CD4-positive, alpha-beta T cell treated with Interleukin-6 at 100 ng/mL for 8 hours (primary cell): ENCODE results near the gene AGXT2.
A peak's percentile ranks its signal among the peaks of the same experiment; 100 is the strongest.

ENCODE experiments used
- DNase-seq: peaks from one replicate; pipeline ENCODE4 v3.0.0-alpha.2; 2020; ENCODE audit warnings: mixed read lengths, low spot score

The AGXT2 gene

GRCh38 chr5:35047785-35048404 is at the start of gene AGXT2:
TSS of gene AGXT2 (minus strand) at chr5:35047949. CDS start at chr5:35047892, 57 bp downstream.
- no peak for DNase-seq

- DNase-seq: no peak
Measured at GRCh38 chr5:35096932-35097331, 49.2 kb upstream of the AGXT2 start.

- DNase-seq: no peak
Measured at GRCh38 chr5:35096216-35096615, 48.5 kb upstream of the AGXT2 start.

DNA sequence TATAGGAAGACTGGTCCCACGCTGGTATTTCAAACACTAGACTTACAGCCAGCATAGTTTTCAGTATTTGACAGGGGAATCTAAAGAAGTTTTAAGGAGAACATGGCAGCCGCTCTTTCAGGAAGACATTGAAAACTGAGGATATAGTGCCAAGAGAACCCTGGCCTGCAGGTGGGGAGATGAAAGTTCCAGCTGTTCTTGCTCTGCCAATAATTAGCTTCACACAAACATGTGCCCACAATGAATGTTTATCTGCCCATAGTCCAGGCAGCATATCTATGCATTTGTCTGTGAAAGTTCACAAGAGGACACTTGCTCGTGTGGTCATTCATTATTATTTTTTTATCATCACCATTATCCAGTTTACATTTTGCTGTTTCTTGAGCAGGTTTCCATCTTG is 47.6 kb upstream of the AGXT2 start:
- DNase-seq: no peak

DNA sequence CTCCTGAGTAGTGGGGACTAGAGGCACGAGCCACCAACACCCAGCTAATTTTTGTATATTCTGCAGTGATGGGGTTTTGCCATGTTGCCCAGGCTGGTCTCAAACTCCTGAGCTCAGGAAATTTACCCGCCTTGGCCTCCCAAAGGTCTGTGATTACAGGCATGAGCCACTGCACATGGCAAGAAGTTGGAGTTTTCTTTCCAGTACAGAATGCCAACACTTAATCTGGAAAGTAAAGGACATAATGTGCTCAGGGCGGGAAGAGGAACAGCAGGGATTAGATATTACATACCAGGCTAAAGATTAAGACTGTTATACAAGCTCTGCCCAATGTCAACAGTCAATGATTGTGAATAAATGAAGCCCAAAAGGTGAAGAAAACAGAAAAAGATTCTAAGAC is 47.2 kb upstream of the AGXT2 start:
- no peak for DNase-seq

GRCh38 chr5:35092703-35093102 is 45.0 kb upstream of the AGXT2 start:
- no peak for DNase-seq

- no peak for DNase-seq
Measured at GRCh38 chr5:35091704-35092103, 44.0 kb upstream of the AGXT2 start.

DNA sequence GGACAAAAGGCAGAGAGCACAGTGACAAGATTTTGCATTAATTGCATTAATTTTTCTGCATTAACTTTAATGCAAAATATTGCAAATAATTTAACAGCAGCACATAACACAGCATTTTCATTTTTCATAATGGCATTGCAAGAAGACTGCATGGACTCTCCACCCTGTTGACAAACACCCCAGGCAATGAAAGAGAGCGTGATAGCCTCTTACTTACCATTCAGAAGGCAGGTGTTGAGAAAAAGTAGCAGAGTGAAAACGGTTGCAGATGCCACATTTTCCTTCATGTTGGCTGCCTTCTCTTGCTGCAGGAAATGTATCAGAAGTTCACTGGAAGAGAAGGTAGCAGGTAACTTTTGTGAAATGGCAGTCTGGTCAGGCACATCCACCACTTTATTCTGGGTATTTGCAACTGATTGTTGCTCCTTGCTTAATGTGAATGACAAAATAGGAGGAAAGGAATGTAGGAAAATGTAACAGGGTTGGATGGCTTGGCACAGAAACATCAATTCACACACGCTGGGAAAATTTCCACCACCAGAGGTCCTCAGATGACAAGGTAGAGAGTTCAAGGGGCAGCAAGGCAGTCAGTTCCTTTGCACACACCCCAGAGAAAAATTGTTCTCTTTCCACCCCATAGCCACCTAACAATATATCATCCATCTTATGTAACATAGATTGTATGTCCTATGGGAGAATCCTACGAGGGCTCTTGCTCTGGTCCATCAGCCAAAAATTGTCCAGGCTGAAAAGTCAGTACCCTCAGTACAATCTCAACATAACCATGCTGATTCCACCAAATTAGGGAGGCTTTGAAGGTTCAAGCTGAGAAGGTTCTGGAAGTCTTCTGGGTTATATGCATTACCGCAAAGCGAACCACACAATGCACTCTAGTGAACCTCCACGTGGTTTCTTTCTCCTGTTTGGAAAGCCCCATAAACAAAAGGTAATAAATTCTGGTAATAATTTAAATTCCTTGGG is 41.9 kb upstream of the AGXT2 start:
- DNase-seq: peak; percentile 29

DNA sequence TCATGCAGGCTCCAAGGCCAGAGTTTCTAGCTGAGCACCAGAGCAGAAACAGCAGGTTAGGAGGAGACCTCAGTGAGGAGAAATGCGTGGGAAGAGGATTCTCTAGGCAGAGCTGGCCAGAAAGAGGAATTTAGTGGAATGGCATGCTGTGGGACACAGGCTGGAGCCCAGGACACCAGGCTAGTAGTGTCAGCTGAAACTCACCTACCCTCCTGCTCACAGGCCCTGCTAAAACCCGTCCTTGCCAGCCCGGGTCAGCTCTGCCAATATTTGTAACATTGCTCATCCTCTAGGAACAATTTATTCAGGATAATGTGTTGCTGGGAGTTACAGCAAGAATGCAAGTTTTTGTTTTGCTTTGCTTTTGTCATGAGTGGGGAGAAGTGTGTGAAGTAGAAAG is 40.2 kb upstream of the AGXT2 start:
- DNase-seq: no peak

- DNase-seq: no peak
Measured at GRCh38 chr5:35083150-35083549, 35.4 kb upstream of the AGXT2 start.

DNA sequence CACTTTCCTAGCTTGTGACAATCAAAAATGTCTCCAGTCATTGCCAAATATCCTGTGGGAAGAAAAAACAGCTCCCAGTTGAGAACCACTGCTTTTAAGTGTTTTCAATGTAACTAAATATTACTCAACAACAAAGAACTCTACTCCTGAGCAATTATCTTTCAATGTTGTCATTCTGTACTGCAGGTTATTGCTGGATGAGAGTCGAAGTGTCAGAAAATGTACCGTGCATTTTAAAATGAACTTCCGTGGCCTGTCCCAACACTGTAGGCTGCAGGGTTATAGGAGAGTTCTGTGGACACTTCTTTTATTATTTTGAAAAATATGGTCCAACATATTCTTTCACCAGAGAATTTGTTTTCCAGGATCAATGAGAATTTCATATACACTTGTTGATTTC is 34.8 kb upstream of the AGXT2 start:
- DNase-seq: no peak

DNA sequence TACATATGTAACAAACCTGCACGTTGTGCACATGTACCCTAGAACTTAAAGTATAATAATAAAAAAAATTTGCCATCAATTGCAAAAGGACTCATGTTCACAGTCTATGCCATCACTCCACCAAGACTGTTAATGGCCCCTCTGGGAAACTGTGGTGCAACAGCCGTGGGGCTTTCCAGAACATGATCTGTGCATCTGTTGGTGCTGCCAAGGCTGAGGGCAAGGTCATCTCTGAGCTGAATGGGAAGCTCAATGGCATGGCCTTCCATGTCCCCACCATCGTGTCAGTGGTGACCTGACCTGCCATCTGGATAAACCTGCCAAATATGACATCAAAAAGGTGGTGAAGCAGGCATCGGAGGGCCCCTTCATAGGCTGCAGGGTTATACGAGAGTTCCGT is 33.4 kb upstream of the AGXT2 start:
- no peak for DNase-seq

- no peak for DNase-seq
Measured at GRCh38 chr5:35073160-35073559, 25.4 kb upstream of the AGXT2 start.

GRCh38 chr5:35069188-35069587 is 21.4 kb upstream of the AGXT2 start:
- DNase-seq: no peak

DNA sequence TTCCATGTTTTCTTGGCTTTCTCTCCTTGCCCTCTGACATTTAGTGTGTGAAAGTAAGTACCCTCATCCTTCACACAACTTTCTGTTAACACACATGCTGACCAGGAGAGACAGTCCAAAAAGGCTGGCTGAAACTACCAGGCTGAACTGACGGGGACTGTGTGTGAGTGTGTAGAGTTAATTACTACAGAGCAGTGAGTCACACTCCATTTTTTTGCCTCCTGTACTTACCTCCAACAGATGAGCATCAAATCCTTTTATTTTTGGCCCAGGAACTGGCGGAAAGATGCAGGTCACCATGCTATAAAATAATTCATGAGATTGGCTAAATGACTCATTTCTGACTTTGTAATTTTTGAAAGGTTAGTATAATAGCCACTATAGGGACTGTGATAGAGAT is 20.2 kb upstream of the AGXT2 start:
- DNase-seq: no peak

DNA sequence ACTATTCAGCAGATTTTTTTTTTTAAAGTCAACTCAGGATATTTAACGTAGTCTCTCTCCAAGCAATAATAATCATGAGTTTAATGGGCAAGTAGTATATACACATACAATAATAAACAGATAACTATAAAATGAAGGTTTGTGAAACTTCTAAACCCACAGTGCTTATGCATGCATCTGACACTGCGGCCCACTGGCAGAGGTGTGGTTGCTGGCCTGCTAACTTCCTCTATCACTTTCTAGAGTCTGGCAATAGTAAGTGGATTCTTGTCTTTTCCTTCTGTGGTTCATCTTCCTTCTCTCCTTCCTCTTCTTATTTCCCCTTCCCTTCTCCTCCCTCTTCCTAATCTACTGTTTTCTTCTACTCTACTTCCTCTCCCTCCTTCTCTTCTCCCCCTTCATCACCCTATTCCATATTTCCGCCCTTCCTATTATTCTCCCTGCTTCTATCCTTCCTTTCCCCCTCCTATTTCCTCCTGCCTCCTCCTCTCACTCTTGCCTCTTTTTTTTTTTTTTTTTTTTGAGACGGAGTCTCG is 18.6 kb upstream of the AGXT2 start:
- no peak for DNase-seq

DNA sequence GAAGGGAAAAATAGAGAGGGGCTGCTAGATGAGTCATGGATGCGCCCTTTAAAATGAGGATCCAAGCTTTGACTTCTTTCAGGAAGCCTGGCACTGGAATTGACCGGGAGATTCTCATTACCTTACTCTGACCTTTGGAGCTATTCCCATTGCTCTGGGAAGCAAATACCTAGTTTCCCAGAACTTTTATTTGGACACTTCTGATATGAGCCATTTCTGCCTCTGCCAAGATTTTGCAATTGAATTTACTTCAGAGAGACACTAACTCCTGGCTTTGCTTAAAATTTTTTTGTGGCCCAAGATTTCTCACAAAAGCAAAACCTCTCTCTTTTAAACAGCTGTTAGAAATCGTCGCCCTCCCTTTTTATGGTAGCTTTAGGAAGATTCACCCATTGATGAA is 15.7 kb upstream of the AGXT2 start:
- no peak for DNase-seq

DNA sequence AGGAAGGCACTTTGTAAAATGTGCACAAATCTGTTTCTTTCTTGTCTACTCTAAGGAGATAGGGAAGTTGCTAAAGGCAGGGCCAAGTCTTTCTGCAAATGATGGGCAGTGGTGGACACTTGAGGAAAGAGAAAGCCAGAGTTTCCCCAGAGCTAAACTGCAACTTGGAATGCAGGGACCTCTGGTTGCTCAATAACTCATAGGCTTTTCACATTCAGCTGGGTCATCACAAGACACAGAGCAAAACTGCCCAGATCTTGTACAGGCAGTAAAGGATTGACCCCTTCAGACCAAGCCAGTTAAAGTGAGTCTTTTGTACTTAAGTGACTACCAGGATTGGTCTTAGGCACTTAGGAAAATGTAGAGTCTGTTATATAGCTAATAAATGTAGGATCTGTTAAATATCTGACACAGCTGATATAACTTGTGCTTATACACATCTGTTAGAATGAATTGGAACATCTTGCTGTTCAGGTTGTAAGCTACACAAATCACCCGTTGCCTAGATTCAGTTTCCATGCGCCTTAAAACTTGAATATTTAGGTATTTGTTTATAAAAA is 13.5 kb upstream of the AGXT2 start:
- no peak for DNase-seq

- no peak for DNase-seq
Measured at GRCh38 chr5:35060236-35060635, 12.5 kb upstream of the AGXT2 start.

- DNase-seq: no peak
Measured at GRCh38 chr5:35059251-35059650, 11.5 kb upstream of the AGXT2 start.

- DNase-seq: no peak
Measured at GRCh38 chr5:35058374-35058788, 10.6 kb upstream of the AGXT2 start.

DNA sequence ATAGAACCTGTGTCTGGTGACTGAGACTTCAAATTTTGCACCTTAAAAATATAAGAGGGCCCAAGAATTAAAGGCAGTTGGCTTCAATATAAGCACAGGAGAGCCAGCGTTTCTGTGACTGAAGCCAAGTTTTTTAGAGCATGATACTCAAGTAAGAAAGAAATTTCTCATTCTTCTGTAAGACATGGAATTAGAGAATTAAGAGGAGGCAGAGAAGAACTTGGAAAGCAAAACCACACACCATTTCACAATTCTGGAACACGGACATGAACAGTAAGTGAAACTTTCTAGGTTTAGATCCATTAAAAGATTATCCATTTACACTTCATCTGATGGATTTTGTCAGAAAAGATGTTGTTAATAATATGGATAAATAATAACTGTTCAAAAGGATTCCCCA is 8.9 kb upstream of the AGXT2 start:
- DNase-seq: no peak

DNA sequence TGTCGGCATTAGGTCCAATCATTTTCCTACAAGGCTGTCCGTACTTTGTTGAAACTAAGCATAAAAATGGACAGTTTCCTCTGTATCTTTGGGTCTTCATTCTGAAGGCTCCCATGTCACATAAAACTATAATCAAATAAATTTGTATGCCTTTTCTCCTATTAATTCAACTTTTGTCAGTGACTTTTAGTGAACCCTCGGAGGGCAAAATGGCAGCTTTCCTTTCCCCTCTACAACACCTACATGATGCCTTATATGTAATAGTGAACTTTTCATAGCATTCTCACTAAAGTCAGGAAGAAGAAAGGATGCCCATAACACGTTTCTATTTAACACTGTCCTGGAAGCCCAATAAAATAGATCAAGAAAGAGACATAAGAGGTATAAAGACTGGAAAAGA is 5.1 kb upstream of the AGXT2 start:
- DNase-seq: no peak
